HCT116 (cell line): ENCODE measurements around the gene GRAMD2A. TPM values are rescaled to one million over a fixed set of nuclear protein-coding genes. Genes with fewer than 3 reads are reported as not detected.

Experiments
- ATAC-seq: fragments of 200-7000 bp; cut with Tn5 transposase; 2 replicates; pipeline ENCODE4 v1.9.1; 2020; ENCODE audit warnings: mild to moderate bottlenecking, moderate library complexity
- BruUV-seq: library from RNA; stranded (reverse); fragments of 400-500 nt; replicated peaks from 2 replicates; lab custom pipeline; 2021; lab: Mats Ljungman, UMichigan
- CTCF ChIA-PET: fragments of 300-600 bp; sonication (Branson Sonifier 250); formaldehyde crosslinking; loops from one replicate; lab custom pipeline; 2021; ENCODE audit warnings: antibody characterized with exemption; lab: Charles Lee
- POLR2A ChIA-PET: fragments of 300-600, 350-600 bp; sonication (Branson Sonifier 250); formaldehyde crosslinking; loops from one replicate; lab custom pipeline; 2021; ENCODE audit warnings: antibody characterized with exemption; lab: Charles Lee
- RAD21 ChIA-PET, 2 experiments: fragments of 300-600 bp; sonication (Branson Sonifier 250); formaldehyde crosslinking; loops; one replicate each; lab custom pipeline; 2023; ENCODE audit warnings: low total read pairs in 2 of 2; ENCODE audit not compliant: uncharacterized antibody in 2 of 2, unreplicated experiment in 2 of 2, low non-redundant PET in 1 of 2; lab: Charles Lee
- DNase-seq: peaks from one replicate; pipeline ENCODE4 v3.0.0-alpha.2; 2010; ENCODE audit warnings: low read depth, low spot score
- H2AFZ ChIP-seq: fragments of 200-600 bp; shearing (Covaris generic), sonication (generic); 2 replicates; pipeline ENCODE4 v1.6.1; 2017; ENCODE audit warnings: low read depth, mixed run types, mixed read lengths, antibody characterized with exemption, low read length; ENCODE audit not compliant: poor library complexity, severe bottlenecking
- H3K27ac ChIP-seq: 2 replicates; pipeline ENCODE4 v1.5.1; 2012; ENCODE audit warnings: low read depth, low read length
- H3K27me3 ChIP-seq: fragments of 200-600 bp; sonication (generic); 2 replicates; pipeline ENCODE4 v1.6.1; 2016; ENCODE audit warnings: mixed run types, low read length, mixed read lengths; ENCODE audit not compliant: insufficient read depth
- H3K36me3 ChIP-seq, 2 experiments: fragments of 200-500 bp in 1 of 2; fragments of 200-600 bp in 1 of 2; sonication (Bioruptor generic) in 1 of 2; sonication (generic) in 1 of 2; 2 replicates each; pipeline versions ENCODE4 v1.5.1 to v1.6.1; 2014 to 2016; ENCODE audit warnings: low read length in 2 of 2, inconsistent platforms in 1 of 2, mixed read lengths in 1 of 2, mixed run types in 1 of 2; ENCODE audit not compliant: insufficient read depth in 2 of 2, control insufficient read depth in 1 of 2
- H3K4me1 ChIP-seq, 2 experiments: fragments of 200-600 bp in 1 of 2; sonication (generic) in 1 of 2; 2 replicates each; pipeline versions ENCODE4 v1.5.1 to v1.6.1; 2012 to 2017; ENCODE audit warnings: low read length in 2 of 2, inconsistent platforms in 1 of 2, mild to moderate bottlenecking in 1 of 2, mixed read lengths in 1 of 2, mixed run types in 1 of 2, moderate library complexity in 1 of 2; ENCODE audit not compliant: insufficient read depth in 2 of 2, control insufficient read depth in 1 of 2
- H3K4me2 ChIP-seq: fragments of 200-600 bp; sonication (generic); 2 replicates; pipeline ENCODE4 v1.6.1; 2017; ENCODE audit warnings: mixed run types, low read length, mixed read lengths
- H3K4me3 ChIP-seq, 2 experiments: fragments of 200-600 bp in 1 of 2; sonication (generic) in 1 of 2; replicated peaks in 1 of 2; 2 replicates each; pipeline ENCODE4 v1.5.1; 2011 to 2016; ENCODE audit warnings: low read length in 2 of 2, control low read depth in 1 of 2, low read depth in 1 of 2, mild to moderate bottlenecking in 1 of 2, mixed read lengths in 1 of 2, mixed run types in 1 of 2
- H3K79me2 ChIP-seq: fragments of 200-600 bp; sonication (generic); 2 replicates; pipeline ENCODE4 v1.6.1; 2017; ENCODE audit warnings: mild to moderate bottlenecking, mixed run types, low read length, moderate library complexity, mixed read lengths; ENCODE audit not compliant: insufficient read depth
- H3K9ac ChIP-seq: fragments of 200-600 bp; sonication (generic); 2 replicates; pipeline ENCODE4 v1.6.1; 2016; ENCODE audit warnings: low read length, mixed read lengths
- H3K9me2 ChIP-seq: fragments of 200-600 bp; sonication (generic), shearing (Covaris generic); 2 replicates; pipeline ENCODE4 v1.6.1; 2017; ENCODE audit warnings: mixed run types, mild to moderate bottlenecking, moderate library complexity; ENCODE audit not compliant: insufficient read depth
- H3K9me3 ChIP-seq, 2 experiments: fragments of 200-500 bp in 1 of 2; fragments of 200-600 bp in 1 of 2; sonication (Bioruptor generic) in 1 of 2; sonication (generic) in 1 of 2; 2 replicates each; pipeline ENCODE4 v1.6.1; 2014 to 2017; ENCODE audit warnings: low read length in 2 of 2, mixed read lengths in 2 of 2, inconsistent platforms in 1 of 2, low read depth in 1 of 2, mild to moderate bottlenecking in 1 of 2, mixed run types in 1 of 2, moderate library complexity in 1 of 2; ENCODE audit not compliant: control insufficient read depth in 1 of 2, insufficient read depth in 1 of 2
- H4K20me1 ChIP-seq: fragments of 200-600 bp; sonication (generic), shearing (Covaris generic); 2 replicates; pipeline ENCODE4 v1.6.1; 2017; ENCODE audit warnings: mixed run types, mild to moderate bottlenecking, moderate library complexity; ENCODE audit not compliant: insufficient read depth
- CBX3 ChIP-seq: IDR thresholded peaks from 2 replicates; pipeline ENCODE4 v1.6.1; 2012; ENCODE audit warnings: low read depth
- CEBPB ChIP-seq: IDR thresholded peaks from 2 replicates; pipeline ENCODE4 v1.6.1; 2012; ENCODE audit warnings: low read depth
- EGR1 ChIP-seq: IDR thresholded peaks from 2 replicates; pipeline ENCODE4 v1.6.1; 2012; ENCODE audit warnings: low read depth
- EZH2 ChIP-seq: fragments of 200-600 bp; sonication (generic); IDR thresholded peaks from 2 replicates; pipeline ENCODE4 v1.6.1; 2017; ENCODE audit warnings: antibody characterized with exemption, mixed run types
- EZH2phosphoT487 ChIP-seq: fragments of 200-600 bp; IDR thresholded peaks from 2 replicates; pipeline ENCODE4 v1.6.1; 2018; ENCODE audit warnings: antibody characterized with exemption, borderline replicate concordance
- FOSL1 ChIP-seq: IDR thresholded peaks from 2 replicates; pipeline ENCODE4 v1.6.1; 2012; ENCODE audit warnings: low read depth
- JUND ChIP-seq: IDR thresholded peaks from 2 replicates; pipeline ENCODE4 v1.6.1; 2012
- POLR2A ChIP-seq: IDR thresholded peaks from 2 replicates; pipeline ENCODE4 v1.7.0; 2011; ENCODE audit warnings: borderline replicate concordance; ENCODE audit not compliant: insufficient read depth, insufficient read length; ENCODE audit errors: extremely low read depth
- RAD21 ChIP-seq: IDR thresholded peaks from 2 replicates; pipeline ENCODE4 v1.6.1; 2012; ENCODE audit warnings: low read depth, mild to moderate bottlenecking
- SIN3A ChIP-seq: IDR thresholded peaks from 2 replicates; pipeline ENCODE4 v1.6.1; 2012; ENCODE audit warnings: low read depth
- SP1 ChIP-seq: IDR thresholded peaks from 2 replicates; pipeline ENCODE4 v1.6.1; 2012; ENCODE audit warnings: low read depth
- SRF ChIP-seq: IDR thresholded peaks from 2 replicates; pipeline ENCODE4 v1.6.1; 2012; ENCODE audit warnings: low read depth
- TCF7L2 ChIP-seq: IDR thresholded peaks from 2 replicates; pipeline ENCODE4 v1.7.0; 2011; ENCODE audit warnings: borderline replicate concordance, inconsistent platforms; ENCODE audit not compliant: insufficient read depth, insufficient read length; ENCODE audit errors: extremely low read depth
- YY1 ChIP-seq: IDR thresholded peaks from 2 replicates; pipeline ENCODE4 v1.6.1; 2011; ENCODE audit warnings: low read length, low read depth, moderate library complexity, mild to moderate bottlenecking; ENCODE audit not compliant: insufficient replicate concordance; ENCODE audit errors: extremely low read depth
- ZFX ChIP-seq: fragments of 450-650 bp; IDR thresholded peaks from 2 replicates; pipeline ENCODE4 v1.6.1; 2017
- ZNF274 ChIP-seq: fragments of 200-500 bp; sonication (Bioruptor generic); IDR thresholded peaks from 2 replicates; pipeline ENCODE4 v1.6.1; 2014; ENCODE audit warnings: mild to moderate bottlenecking, low read depth, low read length, inconsistent platforms
- intact Hi-C: fragments of 100-400 bp; cut with micrococcal nuclease; formaldehyde crosslinking; loops from 2 replicates; pipeline ENCODE4 v1.10.0; 2022
- total RNA-seq: library from RNA; stranded (reverse); gene quantifications from one replicate; pipeline ENCODE4 v1.2.1, GENCODE V29; 2021; ENCODE audit not compliant: unreplicated experiment
- TF ChIP-seq, protein P1 (sequence below): IDR thresholded peaks from 2 replicates; pipeline ENCODE4 v1.6.1; 2011; ENCODE audit warnings: mild to moderate bottlenecking, low read length, moderate library complexity; ENCODE audit not compliant: insufficient replicate concordance; ENCODE audit errors: extremely low read depth
- TF ChIP-seq, protein P2 (sequence below): IDR thresholded peaks from 2 replicates; pipeline ENCODE4 v1.6.1; 2012
- TF ChIP-seq, protein P3 (sequence below), 3 experiments: fragments of 200-600 bp in 1 of 3; sonication (generic) in 1 of 3; IDR thresholded peaks in 2 of 3; conservative IDR thresholded peaks in 1 of 3; 2 replicates each; pipeline ENCODE4 v1.5.1; 2012 to 2017; ENCODE audit warnings: low read depth in 2 of 3, low read length in 2 of 3, antibody characterized with exemption in 1 of 3, borderline replicate concordance in 1 of 3, control low read depth in 1 of 3, mild to moderate bottlenecking in 1 of 3, mixed read lengths in 1 of 3, mixed run types in 1 of 3, moderate library complexity in 1 of 3; ENCODE audit not compliant: insufficient read depth in 1 of 3
- TF ChIP-seq, protein P4 (sequence below): IDR thresholded peaks from 2 replicates; pipeline ENCODE4 v1.6.1; 2012; ENCODE audit warnings: low read depth

The GRAMD2A gene
- total RNA-seq, 1 experiment from 2014 or later, result 8.0 TPM

DNA sequence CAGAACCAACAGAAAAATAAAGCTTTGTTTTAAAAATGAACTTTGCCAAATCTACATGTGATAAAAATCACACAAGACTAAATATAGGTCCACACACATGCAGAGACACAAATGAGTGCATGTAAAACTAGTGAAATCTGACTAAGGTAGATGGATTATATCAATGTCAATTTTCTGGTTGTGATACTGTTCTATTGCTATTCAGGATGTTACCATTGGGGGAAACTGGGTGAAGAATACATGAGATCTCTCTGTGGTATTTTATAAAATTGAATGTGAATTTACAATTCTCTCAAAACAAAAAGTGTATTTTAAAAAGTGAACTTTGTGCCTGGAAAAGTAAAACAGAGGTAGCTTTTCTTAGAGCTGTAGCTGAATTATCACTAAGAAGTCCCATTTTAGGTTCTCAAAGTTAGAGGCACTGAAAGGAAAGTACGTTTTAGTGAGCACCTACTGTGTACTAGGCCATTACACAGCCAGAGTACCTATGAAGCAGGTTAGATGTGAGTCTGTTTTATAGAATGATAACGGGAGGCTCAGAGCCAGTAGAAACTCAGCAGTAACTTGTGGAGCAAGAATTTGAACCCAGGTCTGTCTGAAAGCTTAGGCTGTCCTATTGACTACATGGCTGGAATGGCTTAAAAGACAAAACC lies 8.2 kb downstream of the GRAMD2A start:
- ChIA-PET RAD21 (no interaction called here), POLR2A (no interaction called here), CTCF (interaction anchor here (1.3 kb wide), 1 partner anchor 8 kb away, joined by 4 read pairs; the partner anchor contains the start of gene GRAMD2A)
- Histone ChIP-seq H2AFZ (no peak overlapping the region), H3K79me2 (no peaks in the 10 kb centered on the region), H3K9me3 (no peaks in the 10 kb centered on the region), H4K20me1 (no peaks in the 10 kb centered on the region), H3K4me2 (no peak overlapping the region), H3K4me3 (no peak overlapping the region), H3K36me3 (no peaks in the 10 kb centered on the region), H3K4me1 (peaks cover 5 to 8% of the 10 kb centered on the region in 2 experiments; a peak in 3 of 4 replicates), H3K27ac (no peak overlapping the region), H3K27me3 (no peaks in the 10 kb centered on the region), H3K9me2 (no peaks in the 10 kb centered on the region), H3K9ac (no peak overlapping the region)
- no peak for DNase-seq
- intact Hi-C loops, result no loop called here
- TF ChIP-seq EGR1 (no peak), POLR2A (no peak), CEBPB (no peak), JUND (no peak), SP1 (no peak), SIN3A (no peak), EZH2phosphoT487 (no peak), ZFX (no peak), EZH2 (no peak), FOSL1 (no peak), YY1 (no peak), RAD21 (no peak), CBX3 (no peak), TCF7L2 (no peak), ZNF274 (no peak), SRF (no peak)
- TF ChIP-seq, protein P1, sequence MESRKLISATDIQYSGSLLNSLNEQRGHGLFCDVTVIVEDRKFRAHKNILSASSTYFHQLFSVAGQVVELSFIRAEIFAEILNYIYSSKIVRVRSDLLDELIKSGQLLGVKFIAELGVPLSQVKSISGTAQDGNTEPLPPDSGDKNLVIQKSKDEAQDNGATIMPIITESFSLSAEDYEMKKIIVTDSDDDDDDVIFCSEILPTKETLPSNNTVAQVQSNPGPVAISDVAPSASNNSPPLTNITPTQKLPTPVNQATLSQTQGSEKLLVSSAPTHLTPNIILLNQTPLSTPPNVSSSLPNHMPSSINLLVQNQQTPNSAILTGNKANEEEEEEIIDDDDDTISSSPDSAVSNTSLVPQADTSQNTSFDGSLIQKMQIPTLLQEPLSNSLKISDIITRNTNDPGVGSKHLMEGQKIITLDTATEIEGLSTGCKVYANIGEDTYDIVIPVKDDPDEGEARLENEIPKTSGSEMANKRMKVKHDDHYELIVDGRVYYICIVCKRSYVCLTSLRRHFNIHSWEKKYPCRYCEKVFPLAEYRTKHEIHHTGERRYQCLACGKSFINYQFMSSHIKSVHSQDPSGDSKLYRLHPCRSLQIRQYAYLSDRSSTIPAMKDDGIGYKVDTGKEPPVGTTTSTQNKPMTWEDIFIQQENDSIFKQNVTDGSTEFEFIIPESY, result no peak
- TF ChIP-seq, protein P2, sequence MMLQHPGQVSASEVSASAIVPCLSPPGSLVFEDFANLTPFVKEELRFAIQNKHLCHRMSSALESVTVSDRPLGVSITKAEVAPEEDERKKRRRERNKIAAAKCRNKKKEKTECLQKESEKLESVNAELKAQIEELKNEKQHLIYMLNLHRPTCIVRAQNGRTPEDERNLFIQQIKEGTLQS, result no peak
- TF ChIP-seq, protein P3, sequence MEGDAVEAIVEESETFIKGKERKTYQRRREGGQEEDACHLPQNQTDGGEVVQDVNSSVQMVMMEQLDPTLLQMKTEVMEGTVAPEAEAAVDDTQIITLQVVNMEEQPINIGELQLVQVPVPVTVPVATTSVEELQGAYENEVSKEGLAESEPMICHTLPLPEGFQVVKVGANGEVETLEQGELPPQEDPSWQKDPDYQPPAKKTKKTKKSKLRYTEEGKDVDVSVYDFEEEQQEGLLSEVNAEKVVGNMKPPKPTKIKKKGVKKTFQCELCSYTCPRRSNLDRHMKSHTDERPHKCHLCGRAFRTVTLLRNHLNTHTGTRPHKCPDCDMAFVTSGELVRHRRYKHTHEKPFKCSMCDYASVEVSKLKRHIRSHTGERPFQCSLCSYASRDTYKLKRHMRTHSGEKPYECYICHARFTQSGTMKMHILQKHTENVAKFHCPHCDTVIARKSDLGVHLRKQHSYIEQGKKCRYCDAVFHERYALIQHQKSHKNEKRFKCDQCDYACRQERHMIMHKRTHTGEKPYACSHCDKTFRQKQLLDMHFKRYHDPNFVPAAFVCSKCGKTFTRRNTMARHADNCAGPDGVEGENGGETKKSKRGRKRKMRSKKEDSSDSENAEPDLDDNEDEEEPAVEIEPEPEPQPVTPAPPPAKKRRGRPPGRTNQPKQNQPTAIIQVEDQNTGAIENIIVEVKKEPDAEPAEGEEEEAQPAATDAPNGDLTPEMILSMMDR (IDR thresholded peaks at IDR 0.05 in 2 of 3, conservative IDR thresholded peaks at IDR 0.05 in 1 of 3; ENCODE audit: borderline replicate concordance in 1 of 3, insufficient read depth in 1 of 3, low read depth in 2 of 3, low read length in 2 of 3), result no peak
- TF ChIP-seq, protein P4, sequence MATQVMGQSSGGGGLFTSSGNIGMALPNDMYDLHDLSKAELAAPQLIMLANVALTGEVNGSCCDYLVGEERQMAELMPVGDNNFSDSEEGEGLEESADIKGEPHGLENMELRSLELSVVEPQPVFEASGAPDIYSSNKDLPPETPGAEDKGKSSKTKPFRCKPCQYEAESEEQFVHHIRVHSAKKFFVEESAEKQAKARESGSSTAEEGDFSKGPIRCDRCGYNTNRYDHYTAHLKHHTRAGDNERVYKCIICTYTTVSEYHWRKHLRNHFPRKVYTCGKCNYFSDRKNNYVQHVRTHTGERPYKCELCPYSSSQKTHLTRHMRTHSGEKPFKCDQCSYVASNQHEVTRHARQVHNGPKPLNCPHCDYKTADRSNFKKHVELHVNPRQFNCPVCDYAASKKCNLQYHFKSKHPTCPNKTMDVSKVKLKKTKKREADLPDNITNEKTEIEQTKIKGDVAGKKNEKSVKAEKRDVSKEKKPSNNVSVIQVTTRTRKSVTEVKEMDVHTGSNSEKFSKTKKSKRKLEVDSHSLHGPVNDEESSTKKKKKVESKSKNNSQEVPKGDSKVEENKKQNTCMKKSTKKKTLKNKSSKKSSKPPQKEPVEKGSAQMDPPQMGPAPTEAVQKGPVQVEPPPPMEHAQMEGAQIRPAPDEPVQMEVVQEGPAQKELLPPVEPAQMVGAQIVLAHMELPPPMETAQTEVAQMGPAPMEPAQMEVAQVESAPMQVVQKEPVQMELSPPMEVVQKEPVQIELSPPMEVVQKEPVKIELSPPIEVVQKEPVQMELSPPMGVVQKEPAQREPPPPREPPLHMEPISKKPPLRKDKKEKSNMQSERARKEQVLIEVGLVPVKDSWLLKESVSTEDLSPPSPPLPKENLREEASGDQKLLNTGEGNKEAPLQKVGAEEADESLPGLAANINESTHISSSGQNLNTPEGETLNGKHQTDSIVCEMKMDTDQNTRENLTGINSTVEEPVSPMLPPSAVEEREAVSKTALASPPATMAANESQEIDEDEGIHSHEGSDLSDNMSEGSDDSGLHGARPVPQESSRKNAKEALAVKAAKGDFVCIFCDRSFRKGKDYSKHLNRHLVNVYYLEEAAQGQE, result no peak
- no TSS peak for BruUV-seq
- no peak for ATAC-seq
